ENCODE data around the gene MYO1D.

The MYO1D gene

GRCh38 chr17:32774695-32775084, 102.2 kb downstream of the MYO1D start:
- no peak for ATAC-seq
- no peak for TF ChIP-seq ZNF565 (CRISPR knock-in tag; conservative IDR thresholded peaks at IDR 0.05; ENCODE audit: low read depth)
- TF ChIP-seq ZNF70 (CRISPR knock-in tag; IDR thresholded peaks at IDR 0.05): no peak
- TF ChIP-seq ARNTL (CRISPR knock-in tag; IDR thresholded peaks at IDR 0.05; ENCODE audit: borderline replicate concordance, low read depth): no peak
- no peak for TF ChIP-seq ZFP3 (CRISPR knock-in tag; IDR thresholded peaks at IDR 0.05)
- TF ChIP-seq ZNF8 (CRISPR knock-in tag; IDR thresholded peaks at IDR 0.05): no peak
- TF ChIP-seq ZC3H10 (CRISPR knock-in tag; IDR thresholded peaks at IDR 0.05): no peak
- TF ChIP-seq PPARA (CRISPR knock-in tag; IDR thresholded peaks at IDR 0.05; ENCODE audit: borderline replicate concordance): no peak
- TF ChIP-seq CREB5 (CRISPR knock-in tag; IDR thresholded peaks at IDR 0.05; ENCODE audit: low read depth): no peak
- no peak for TF ChIP-seq ISL1 (CRISPR knock-in tag; IDR thresholded peaks at IDR 0.05)
- no peak for TF ChIP-seq POU6F1 (CRISPR knock-in tag; IDR thresholded peaks at IDR 0.05; ENCODE audit: borderline replicate concordance, low read depth)
- no peak for TF ChIP-seq SNAI2 (CRISPR knock-in tag; IDR thresholded peaks at IDR 0.05)
- no peak for TF ChIP-seq TCF4 (CRISPR knock-in tag; IDR thresholded peaks at IDR 0.05; ENCODE audit: borderline replicate concordance)
- TF ChIP-seq GLIS3 (CRISPR knock-in tag; IDR thresholded peaks at IDR 0.05): no peak
- TF ChIP-seq CSDC2 (CRISPR knock-in tag; IDR thresholded peaks at IDR 0.05): no peak
- no peak for TF ChIP-seq TSHZ2 (CRISPR knock-in tag; IDR thresholded peaks at IDR 0.05)
- TF ChIP-seq TOX (CRISPR knock-in tag; IDR thresholded peaks at IDR 0.05; ENCODE audit: borderline replicate concordance): no peak
- TF ChIP-seq CSRNP3 (CRISPR knock-in tag; IDR thresholded peaks at IDR 0.05): no peak
- no peak for TF ChIP-seq ZFP30 (CRISPR knock-in tag; IDR thresholded peaks at IDR 0.05)
- TF ChIP-seq BACH2 (CRISPR knock-in tag; IDR thresholded peaks at IDR 0.05; ENCODE audit: borderline replicate concordance): no peak

GRCh38 chr17:32773856-32774694, 102.8 kb downstream of the MYO1D start:
- ATAC-seq: no peak
- no peak for TF ChIP-seq PATZ1 (CRISPR knock-in tag; IDR thresholded peaks at IDR 0.05; ENCODE audit: borderline replicate concordance)
- no peak for TF ChIP-seq ZNF70 (CRISPR knock-in tag; IDR thresholded peaks at IDR 0.05)
- TF ChIP-seq OSR1 (CRISPR knock-in tag; IDR thresholded peaks at IDR 0.05): no peak
- TF ChIP-seq PPARA (CRISPR knock-in tag; IDR thresholded peaks at IDR 0.05; ENCODE audit: borderline replicate concordance): no peak
- TF ChIP-seq CSDC2 (CRISPR knock-in tag; IDR thresholded peaks at IDR 0.05): no peak
- no peak for TF ChIP-seq BACH2 (CRISPR knock-in tag; IDR thresholded peaks at IDR 0.05; ENCODE audit: borderline replicate concordance)
- TF ChIP-seq GLIS3 (CRISPR knock-in tag; IDR thresholded peaks at IDR 0.05): no peak
- no peak for TF ChIP-seq ARNTL (CRISPR knock-in tag; IDR thresholded peaks at IDR 0.05; ENCODE audit: borderline replicate concordance, low read depth)
- TF ChIP-seq ESRRG (CRISPR knock-in tag; IDR thresholded peaks at IDR 0.05): no peak
- no peak for TF ChIP-seq CREB5 (CRISPR knock-in tag; IDR thresholded peaks at IDR 0.05; ENCODE audit: low read depth)
- no peak for TF ChIP-seq ZFP30 (CRISPR knock-in tag; IDR thresholded peaks at IDR 0.05)
- no peak for TF ChIP-seq TOX (CRISPR knock-in tag; IDR thresholded peaks at IDR 0.05; ENCODE audit: borderline replicate concordance)
